Glutamatergic neuron (in vitro differentiated cells): Measurements from ENCODE around the gene NTRK3. TPM values are rescaled to one million over a fixed set of nuclear protein-coding genes. Genes with fewer than 3 reads are reported as not detected.
"Not testable (repeated sequence)": the region's sequence is repeated elsewhere in the genome, so short reads cannot be mapped to it uniquely, and the experiment has no call there.

Experiments used
- DNase-seq: peaks from one replicate; pipeline ENCODE4 v3.0.0; 2022
- H3K27ac Mint-ChIP-seq: one replicate; pipeline ENCODE4 v1.8.0; 2020; ENCODE audit warnings: mild to moderate bottlenecking, mixed read lengths, inconsistent platforms; ENCODE audit not compliant: unreplicated experiment
- H3K27me3 Mint-ChIP-seq: one replicate; pipeline ENCODE4 v1.8.0; 2020; ENCODE audit warnings: mild to moderate bottlenecking, moderate library complexity, mixed read lengths, inconsistent platforms; ENCODE audit not compliant: unreplicated experiment
- H3K36me3 Mint-ChIP-seq: one replicate; pipeline ENCODE4 v1.8.0; 2020; ENCODE audit warnings: mild to moderate bottlenecking, mixed read lengths, inconsistent platforms; ENCODE audit not compliant: unreplicated experiment
- H3K4me1 Mint-ChIP-seq: one replicate; pipeline ENCODE4 v1.8.0; 2020; ENCODE audit warnings: mild to moderate bottlenecking, low read depth, mixed read lengths, inconsistent platforms; ENCODE audit not compliant: unreplicated experiment
- H3K4me3 Mint-ChIP-seq: one replicate; pipeline ENCODE4 v1.8.0; 2020; ENCODE audit warnings: mild to moderate bottlenecking, mixed read lengths, inconsistent platforms; ENCODE audit not compliant: unreplicated experiment
- H3K9me3 Mint-ChIP-seq: one replicate; pipeline ENCODE4 v1.8.0; 2020; ENCODE audit warnings: mild to moderate bottlenecking, moderate library complexity, mixed read lengths, inconsistent platforms; ENCODE audit not compliant: unreplicated experiment
- total RNA-seq: library from RNA; stranded (reverse); fragmentation: NEBNext Ultra II Directional; extraction: Animal tissue kit (Norgen Biotek cat#: 25700); gene quantifications from one replicate; pipeline ENCODE4 v1.2.1, GENCODE V29; 2021; ENCODE audit not compliant: unreplicated experiment
- TF ChIP-seq, protein P1 (sequence below): fragments of 200-600 bp; sonication (generic); IDR thresholded peaks from one replicate; pipeline ENCODE4 v1.5.0; 2021; ENCODE audit not compliant: partially characterized antibody, unreplicated experiment

Gene NTRK3
- total RNA-seq, 1 donor from 2014 or later, result 9.5 TPM

- no peak overlapping the region for H3K4me3 Mint-ChIP-seq
- no peak overlapping the region for H3K27ac Mint-ChIP-seq
- no peak for DNase-seq
- no peaks in the 10 kb centered on the region for H3K27me3 Mint-ChIP-seq
- H3K4me1 Mint-ChIP-seq, result peaks cover 4% of the 10 kb centered on the region
- no peaks in the 10 kb centered on the region for H3K36me3 Mint-ChIP-seq
- TF ChIP-seq, protein P1, sequence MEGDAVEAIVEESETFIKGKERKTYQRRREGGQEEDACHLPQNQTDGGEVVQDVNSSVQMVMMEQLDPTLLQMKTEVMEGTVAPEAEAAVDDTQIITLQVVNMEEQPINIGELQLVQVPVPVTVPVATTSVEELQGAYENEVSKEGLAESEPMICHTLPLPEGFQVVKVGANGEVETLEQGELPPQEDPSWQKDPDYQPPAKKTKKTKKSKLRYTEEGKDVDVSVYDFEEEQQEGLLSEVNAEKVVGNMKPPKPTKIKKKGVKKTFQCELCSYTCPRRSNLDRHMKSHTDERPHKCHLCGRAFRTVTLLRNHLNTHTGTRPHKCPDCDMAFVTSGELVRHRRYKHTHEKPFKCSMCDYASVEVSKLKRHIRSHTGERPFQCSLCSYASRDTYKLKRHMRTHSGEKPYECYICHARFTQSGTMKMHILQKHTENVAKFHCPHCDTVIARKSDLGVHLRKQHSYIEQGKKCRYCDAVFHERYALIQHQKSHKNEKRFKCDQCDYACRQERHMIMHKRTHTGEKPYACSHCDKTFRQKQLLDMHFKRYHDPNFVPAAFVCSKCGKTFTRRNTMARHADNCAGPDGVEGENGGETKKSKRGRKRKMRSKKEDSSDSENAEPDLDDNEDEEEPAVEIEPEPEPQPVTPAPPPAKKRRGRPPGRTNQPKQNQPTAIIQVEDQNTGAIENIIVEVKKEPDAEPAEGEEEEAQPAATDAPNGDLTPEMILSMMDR, result no peak
- H3K9me3 Mint-ChIP-seq, result no peaks in the 10 kb centered on the region
These were observed 407.4 kb downstream of the NTRK3 start for GRCh38 chr15:87849181-87849580.

GRCh38 chr15:87848012-87848411 is 408.5 kb downstream of the NTRK3 start:
- no peak for DNase-seq
- Mint-ChIP-seq H3K9me3 (no peaks in the 10 kb centered on the region), H3K4me3 (no peak overlapping the region), H3K4me1 (peaks cover under 1% of the 10 kb centered on the region), H3K27ac (no peak overlapping the region), H3K27me3 (no peaks in the 10 kb centered on the region), H3K36me3 (no peaks in the 10 kb centered on the region)
- TF ChIP-seq, protein P1, result no peak

GRCh38 chr15:87846746-87847145 is 409.8 kb downstream of the NTRK3 start:
- TF ChIP-seq, protein P1, result no peak
- H3K4me3 Mint-ChIP-seq, result no peak overlapping the region
- DNase-seq, result no peak
- H3K27ac Mint-ChIP-seq, result no peak overlapping the region
- no peaks in the 10 kb centered on the region for H3K4me1 Mint-ChIP-seq
- no peaks in the 10 kb centered on the region for H3K9me3 Mint-ChIP-seq
- no peaks in the 10 kb centered on the region for H3K36me3 Mint-ChIP-seq
- H3K27me3 Mint-ChIP-seq, result no peaks in the 10 kb centered on the region

DNA sequence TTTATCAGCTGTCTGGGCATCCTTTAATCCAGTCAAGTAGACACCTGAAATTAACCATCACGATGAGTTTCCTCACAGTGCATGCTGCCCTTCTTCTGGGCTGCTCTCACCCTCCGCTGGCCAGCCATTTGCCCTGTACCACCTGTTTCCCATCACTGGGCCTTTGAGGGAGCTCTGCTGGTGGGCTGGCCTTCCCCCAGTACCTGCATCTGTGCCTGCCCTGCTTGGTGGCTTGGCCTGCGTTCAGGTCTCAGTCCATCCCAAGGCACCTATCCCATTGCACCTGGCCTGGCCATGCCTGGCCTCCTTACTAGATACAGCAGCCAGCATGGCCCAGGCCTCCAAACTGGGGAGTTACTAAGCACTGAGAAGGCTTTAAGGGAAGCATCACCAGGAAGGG is 413.2 kb downstream of the NTRK3 start:
- H3K27ac Mint-ChIP-seq, result no peak overlapping the region
- TF ChIP-seq, protein P1, result no peak
- no peaks in the 10 kb centered on the region for H3K27me3 Mint-ChIP-seq
- H3K4me3 Mint-ChIP-seq, result no peak overlapping the region
- DNase-seq, result no peak
- no peaks in the 10 kb centered on the region for H3K4me1 Mint-ChIP-seq
- no peaks in the 10 kb centered on the region for H3K9me3 Mint-ChIP-seq
- H3K36me3 Mint-ChIP-seq, result no peaks in the 10 kb centered on the region

- no peaks in the 10 kb centered on the region for H3K4me1 Mint-ChIP-seq
- TF ChIP-seq, protein P1, result no peak
- no peak overlapping the region for H3K27ac Mint-ChIP-seq
- no peak for DNase-seq
- no peak overlapping the region for H3K4me3 Mint-ChIP-seq
- no peaks in the 10 kb centered on the region for H3K27me3 Mint-ChIP-seq
- peaks cover 1% of the 10 kb centered on the region for H3K9me3 Mint-ChIP-seq
- no peaks in the 10 kb centered on the region for H3K36me3 Mint-ChIP-seq
These were observed 415.0 kb downstream of the NTRK3 start for GRCh38 chr15:87841426-87841998.

GRCh38 chr15:87835830-87836229 is 420.7 kb downstream of the NTRK3 start:
- H3K36me3 Mint-ChIP-seq, H3K4me1 Mint-ChIP-seq, H3K9me3 Mint-ChIP-seq, DNase-seq, H3K4me3 Mint-ChIP-seq, H3K27me3 Mint-ChIP-seq, H3K27ac Mint-ChIP-seq: not testable (repeated sequence)

- H3K36me3 Mint-ChIP-seq, H3K4me3 Mint-ChIP-seq, DNase-seq, H3K27ac Mint-ChIP-seq, H3K9me3 Mint-ChIP-seq, H3K27me3 Mint-ChIP-seq, H3K4me1 Mint-ChIP-seq: not testable (repeated sequence)
These were observed 423.2 kb downstream of the NTRK3 start for GRCh38 chr15:87833333-87833732.
